CD4-positive, alpha-beta T cell (primary cell): Measurements from ENCODE around the gene CNGA3. TPM values are rescaled to one million over a fixed set of nuclear protein-coding genes. Genes with fewer than 3 reads are reported as not detected.

Experiments used
- ATAC-seq: fragments of 200-7000 bp; cut with Tn5 transposase; one replicate; pipeline ENCODE4 v1.10.0; 2022; ENCODE audit warnings: mild to moderate bottlenecking; ENCODE audit not compliant: poor library complexity
- CTCF ChIA-PET: fragments of 350-600 bp; sonication (Branson Sonifier 250); formaldehyde crosslinking; loops from one replicate; lab custom pipeline; 2021; ENCODE audit warnings: antibody characterized with exemption, inconsistent platforms; lab: Charles Lee
- POLR2A ChIA-PET: fragments of 350-600 bp; sonication (Branson Sonifier 250); formaldehyde crosslinking; loops from one replicate; lab custom pipeline; 2021; ENCODE audit warnings: antibody characterized with exemption, inconsistent platforms; lab: Charles Lee
- DNase-seq, 14 experiments: peaks; one replicate each; pipeline ENCODE4 v3.0.0-alpha.2; 2013 to 2020; ENCODE audit warnings: mixed read lengths in 2 of 14
- H3K27ac ChIP-seq, 2 donors: one replicate each; pipeline versions ENCODE4 v1.5.1 to v1.7.0; 2013; ENCODE audit warnings: low read length in 2 of 2, low read depth in 1 of 2, mild to moderate bottlenecking in 1 of 2
- H3K27me3 ChIP-seq, 2 experiments: 1 replicate in 1 of 2; 2 replicates in 1 of 2; pipeline versions ENCODE4 v1.6.1 to v1.7.0; 2013; ENCODE audit warnings: low read length in 2 of 2, control low read depth in 1 of 2, mild to moderate bottlenecking in 1 of 2, moderate library complexity in 1 of 2; ENCODE audit not compliant: insufficient read depth in 2 of 2, control insufficient read depth in 1 of 2
- H3K36me3 ChIP-seq: one replicate; pipeline ENCODE4 v1.6.1; 2013; ENCODE audit warnings: low read length, control low read depth; ENCODE audit not compliant: insufficient read depth
- H3K4me1 ChIP-seq: one replicate; pipeline ENCODE4 v1.6.1; 2013; ENCODE audit warnings: low read length, control low read depth; ENCODE audit not compliant: insufficient read depth
- H3K4me3 ChIP-seq: one replicate; pipeline ENCODE4 v1.5.1; 2013; ENCODE audit warnings: mild to moderate bottlenecking, low read length, moderate library complexity
- H3K9me3 ChIP-seq, 2 experiments: 1 replicate in 1 of 2; 2 replicates in 1 of 2; pipeline versions ENCODE4 v1.6.1 to v1.7.0; 2013; ENCODE audit warnings: low read length in 2 of 2, mild to moderate bottlenecking in 2 of 2, control low read depth in 1 of 2, moderate library complexity in 1 of 2; ENCODE audit not compliant: control insufficient read depth in 1 of 2, insufficient read depth in 1 of 2
- H3K27ac Mint-ChIP-seq: one replicate; pipeline ENCODE4 v1.8.0; 2020; ENCODE audit warnings: mixed read lengths
- H3K27me3 Mint-ChIP-seq: one replicate; pipeline ENCODE4 v1.8.0; 2021; ENCODE audit warnings: mixed read lengths
- H3K36me3 Mint-ChIP-seq: one replicate; pipeline ENCODE4 v1.8.0; 2021; ENCODE audit warnings: low read depth, mixed read lengths
- H3K4me1 Mint-ChIP-seq: one replicate; pipeline ENCODE4 v1.8.0; 2021; ENCODE audit warnings: low read depth, mixed read lengths
- H3K4me3 Mint-ChIP-seq: one replicate; pipeline ENCODE4 v1.8.0; 2020; ENCODE audit warnings: mild to moderate bottlenecking, mixed read lengths
- H3K9me3 Mint-ChIP-seq: one replicate; pipeline ENCODE4 v1.8.0; 2020; ENCODE audit warnings: mixed read lengths
- CTCF ChIP-seq: fragments of 200-600 bp; IDR thresholded peaks from one replicate; pipeline ENCODE4 v1.8.0; 2022; ENCODE audit warnings: antibody characterized with exemption, mild to moderate bottlenecking
- intact Hi-C, 2 experiments: fragments of 100-400 bp; cut with DNase I in 1 of 2; cut with micrococcal nuclease in 1 of 2; formaldehyde crosslinking; loops; one replicate each; pipeline versions ENCODE4 v1.15.1 to v1.9.0; 2023 to 2025; cut with DNase I, micrococcal nuclease
- total RNA-seq, 174 experiments: library from RNA in 2 of 174; stranded (reverse) in 2 of 174; gene quantifications; one replicate each; pipeline ENCODE4 v1.2.3 and lab custom pipeline; 2021 to 2026

The CNGA3 gene
- total RNA-seq, 2 experiments from 2014 or later = not detected

DNA sequence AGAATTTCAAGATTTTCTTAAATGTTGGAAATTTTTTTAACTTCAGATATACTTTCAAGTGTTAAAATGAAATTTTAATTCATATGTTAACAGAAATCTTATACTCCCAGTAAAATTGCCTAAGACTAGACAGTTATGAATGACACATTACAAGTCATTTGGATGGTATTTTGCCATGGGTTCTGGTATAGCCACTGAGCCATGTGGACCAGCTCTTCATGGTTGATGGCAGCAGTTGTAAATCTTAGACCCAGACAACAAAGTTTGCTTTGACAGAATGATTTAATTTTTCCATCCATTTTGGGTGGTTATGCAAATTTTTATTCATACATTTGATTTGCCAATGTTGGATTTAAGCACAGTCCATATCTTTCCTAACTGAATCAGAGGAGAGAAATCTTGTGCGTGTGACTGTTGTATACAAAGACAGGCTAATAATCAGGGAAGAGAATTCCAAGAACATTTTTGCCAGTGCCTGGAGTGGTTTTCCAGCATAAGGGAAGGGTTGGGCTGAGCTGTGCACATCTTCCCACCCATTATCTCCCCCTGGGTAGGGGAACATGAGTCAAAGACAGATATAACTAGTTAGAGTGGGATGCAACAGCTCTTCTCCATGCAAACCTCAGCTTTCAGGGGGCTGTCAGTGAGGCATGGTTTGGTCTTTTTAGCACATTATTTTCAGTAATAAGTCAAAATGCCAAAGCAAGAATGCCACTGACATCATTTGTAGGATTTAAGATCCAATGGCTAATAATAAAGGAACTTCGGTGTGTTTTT, 70.3 kb downstream of the CNGA3 start:
- H3K4me1 Mint-ChIP-seq = peaks cover 6% of the 10 kb centered on the region
- no peaks in the 10 kb centered on the region for H3K36me3 ChIP-seq
- H3K9me3 Mint-ChIP-seq = peaks cover 3% of the 10 kb centered on the region
- H3K27ac ChIP-seq = no peak overlapping the region
- intact Hi-C loops = loop anchor here in 1 of 2 experiments (10.0 kb wide), 1 partner anchor 418 kb away; no protein-coding TSS in a partner anchor
- H3K4me1 ChIP-seq = peaks cover 9% of the 10 kb centered on the region
- H3K27me3 ChIP-seq = no peaks in the 10 kb centered on the region
- ChIA-PET POLR2A (interaction anchor here (1.4 kb wide), 1 partner anchor 36 kb away, joined by 3 read pairs; no protein-coding TSS in a partner anchor), CTCF (no interaction called here)
- no peak for DNase-seq
- H3K4me3 Mint-ChIP-seq = no peak overlapping the region
- no peak for TF ChIP-seq CTCF
- H3K4me3 ChIP-seq = no peak overlapping the region
- H3K36me3 Mint-ChIP-seq = no peaks in the 10 kb centered on the region
- H3K27me3 Mint-ChIP-seq = no peaks in the 10 kb centered on the region
- H3K27ac Mint-ChIP-seq = no peak overlapping the region
- ATAC-seq = no peak
- peaks cover 0 to 6% of the 10 kb centered on the region in 2 experiments for H3K9me3 ChIP-seq

DNA sequence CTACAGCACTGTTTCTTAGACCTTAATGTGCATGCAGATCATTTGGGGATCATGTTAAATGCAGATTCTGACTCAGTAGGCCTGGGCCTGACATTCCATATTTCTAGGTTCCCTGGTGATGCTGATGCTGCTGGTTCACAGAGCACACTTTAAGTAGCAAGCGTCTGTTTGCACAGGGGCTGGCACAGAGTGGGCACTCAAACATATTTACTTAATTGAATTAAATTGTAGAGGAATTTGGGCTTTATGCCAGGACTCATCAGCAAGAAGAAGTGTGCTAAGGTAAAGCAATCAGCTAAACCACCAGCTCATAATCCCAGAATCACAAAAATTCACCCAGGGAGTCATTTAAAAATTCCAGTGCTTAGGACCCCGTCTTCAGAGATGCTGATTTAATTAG, 73.3 kb downstream of the CNGA3 start:
- intact Hi-C loops = loop anchor here in 1 of 2 experiments (10.0 kb wide), 1 partner anchor 415 kb away; no protein-coding TSS in a partner anchor
- H3K27ac Mint-ChIP-seq = no peak overlapping the region
- POLR2A ChIA-PET = no interaction called here
- H3K36me3 Mint-ChIP-seq = peaks cover 5% of the 10 kb centered on the region
- Histone ChIP-seq H3K9me3 (peaks cover 0 to 3% of the 10 kb centered on the region in 2 experiments), H3K4me3 (no peak overlapping the region), H3K27ac (no peak overlapping the region), H3K36me3 (no peaks in the 10 kb centered on the region), H3K27me3 (no peaks in the 10 kb centered on the region), H3K4me1 (peaks cover 4% of the 10 kb centered on the region)
- no peaks in the 10 kb centered on the region for H3K27me3 Mint-ChIP-seq
- H3K9me3 Mint-ChIP-seq = peaks cover 7% of the 10 kb centered on the region
- TF ChIP-seq CTCF = no peak
- no peak overlapping the region for H3K4me3 Mint-ChIP-seq
- ATAC-seq = no peak
- CTCF ChIA-PET = no interaction called here
- no peaks in the 10 kb centered on the region for H3K4me1 Mint-ChIP-seq
- DNase-seq = no peak

- H3K9me3 ChIP-seq = no peaks in the 10 kb centered on the region
- no peak overlapping the region for H3K4me3 ChIP-seq
- TF ChIP-seq CTCF = no peak
- ATAC-seq (no peak), DNase-seq (no peak)
- no peaks in the 10 kb centered on the region for H3K27me3 ChIP-seq
- Mint-ChIP-seq H3K36me3 (peaks cover 5% of the 10 kb centered on the region), H3K27ac (no peak overlapping the region), H3K4me3 (no peak overlapping the region), H3K9me3 (peaks cover 7% of the 10 kb centered on the region), H3K27me3 (no peaks in the 10 kb centered on the region), H3K4me1 (no peaks in the 10 kb centered on the region)
- H3K36me3 ChIP-seq = no peaks in the 10 kb centered on the region
- peaks cover 4% of the 10 kb centered on the region for H3K4me1 ChIP-seq
- no peak overlapping the region for H3K27ac ChIP-seq
- CTCF ChIA-PET = no interaction called here
- POLR2A ChIA-PET = no interaction called here
- intact Hi-C loops = loop anchor here in 1 of 2 experiments (10.0 kb wide), 1 partner anchor 415 kb away; no protein-coding TSS in a partner anchor
Measured at GRCh38 chr2:98419977-98420725, 73.9 kb downstream of the CNGA3 start.
